Lower leg skin (tissue), 4 donors: ENCODE measurements around the gene DAB2IP. TPM values are rescaled to one million over a fixed set of nuclear protein-coding genes. Genes with fewer than 3 reads are reported as not detected.

Source experiments
- DNase-seq, 2 donors: peaks; one replicate each; pipeline ENCODE4 v3.0.0-alpha.2; 2019; ENCODE audit warnings: low spot score in 2 of 2
- H3K4me3 ChIP-seq: fragments of 200-600 bp; sonication (generic); 2 replicates; pipeline ENCODE4 v1.5.1; 2017; ENCODE audit warnings: mild to moderate bottlenecking, low read depth; ENCODE audit not compliant: poor library complexity, severe bottlenecking
- CTCF ChIP-seq, 3 donors: fragments of 450-650 bp; IDR thresholded peaks; one replicate each; pipeline ENCODE4 v1.5.1; 2016; ENCODE audit warnings: antibody characterized with exemption in 3 of 3, mild to moderate bottlenecking in 3 of 3, moderate library complexity in 2 of 3
- POLR2A ChIP-seq, 2 donors: fragments of 450-650 bp; IDR thresholded peaks; one replicate each; pipeline ENCODE4 v1.6.1; 2016 to 2017; ENCODE audit warnings: antibody characterized with exemption in 2 of 2, mild to moderate bottlenecking in 1 of 2, moderate library complexity in 1 of 2
- WGBS, 2 donors: methylation state at CpG; one replicate each; pipeline ENCODE4 v1.1.5; 2018; 5-methylcytosine and 5-hydroxymethylcytosine counted together
- intact Hi-C: fragments of 100-400 bp; cut with DNase I; formaldehyde crosslinking; loops from one replicate; pipeline ENCODE4 v1.15.0; 2023; ENCODE audit warnings: low total_unique reads
- total RNA-seq, 4 donors: library from RNA; depleted of rRNA; stranded (reverse); fragments of >200 nt; gene quantifications; one replicate each; pipeline ENCODE4 v1.1.0, GENCODE V29; 2016

The DAB2IP gene
- total RNA-seq, 4 donors from 2014 or later = 42.5 to 68.0 (median 57.0) TPM

DNA sequence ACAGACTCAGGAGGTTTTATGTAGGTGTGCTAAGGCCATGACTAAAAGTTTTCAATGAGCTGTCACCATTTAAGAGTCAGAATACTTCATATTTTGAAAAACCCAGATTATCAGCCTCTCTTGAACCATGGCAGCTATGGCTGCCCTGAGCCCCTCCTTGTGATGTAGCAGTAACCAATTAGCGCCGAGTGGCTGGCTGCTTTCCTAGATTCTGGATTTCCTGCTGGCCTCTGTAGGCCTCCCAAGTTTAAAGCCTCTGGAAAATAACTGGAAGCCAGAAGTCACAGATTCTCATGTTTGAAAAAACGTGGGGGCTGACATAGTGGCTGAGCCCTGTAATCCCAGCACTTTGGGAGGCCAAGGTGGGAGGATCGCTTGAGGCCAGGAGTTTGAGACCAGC, 25.5 kb downstream of the DAB2IP start:
- WGBS, 2 donors = 63 to 67% methylated on average over 4 of the region's 4 CpGs
- TF ChIP-seq POLR2A (IDR thresholded peaks at IDR 0.05) = no peak
- TF ChIP-seq CTCF (IDR thresholded peaks at IDR 0.05) = no peak
- no peak for DNase-seq
- no peak overlapping the region for H3K4me3 ChIP-seq
- intact Hi-C loops = no loop called here

DNA sequence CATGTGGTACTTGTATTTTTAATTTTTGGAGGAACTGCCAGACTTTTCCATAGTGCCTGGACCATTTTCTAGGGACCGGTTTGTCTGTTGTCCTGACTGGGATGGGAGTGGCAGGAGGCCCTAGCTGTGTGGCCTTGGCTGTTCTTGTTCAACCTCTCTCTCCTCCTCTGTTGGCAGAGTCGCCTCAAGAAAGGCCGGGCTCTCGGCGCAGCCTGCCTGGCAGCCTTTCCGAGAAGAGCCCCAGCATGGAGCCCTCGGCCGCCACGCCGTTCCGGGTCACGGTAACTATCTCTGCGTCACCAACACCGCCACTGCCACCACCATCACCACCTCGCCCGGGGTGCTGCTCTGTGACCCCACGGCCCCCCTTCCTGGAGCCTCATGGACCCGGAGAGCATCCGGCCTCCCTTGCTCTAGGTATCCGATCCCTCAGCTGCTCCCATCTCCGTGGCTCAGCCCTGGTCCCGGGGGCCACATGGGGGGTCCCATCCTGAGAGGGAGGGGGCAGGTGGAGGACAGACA, 27.1 kb downstream of the DAB2IP start:
- H3K4me3 ChIP-seq = no peak overlapping the region
- intact Hi-C loops = no loop called here
- DNase-seq = no peak
- TF ChIP-seq CTCF (IDR thresholded peaks at IDR 0.05) = no peak
- TF ChIP-seq POLR2A (IDR thresholded peaks at IDR 0.05) = no peak
- 97 to 98% methylated on average over 22 of the region's 22 CpGs for WGBS, 2 donors

GRCh38 chr9:121679901-121680635, 28.6 kb downstream of the DAB2IP start:
- intact Hi-C loops = loop anchor here (5.0 kb wide), 1 partner anchor 128 kb away; no protein-coding TSS in a partner anchor
- no peak for TF ChIP-seq POLR2A (IDR thresholded peaks at IDR 0.05)
- TF ChIP-seq CTCF (IDR thresholded peaks at IDR 0.05) = no peak
- no peak for DNase-seq
- WGBS, 2 donors = 89 to 97% methylated on average over 7 of the region's 7 CpGs
- H3K4me3 ChIP-seq = no peak overlapping the region

- 87 to 94% methylated on average over 7 of the region's 7 CpGs for WGBS, 2 donors
- intact Hi-C loops = loop anchor here (5.0 kb wide), 1 partner anchor 129 kb away; no protein-coding TSS in a partner anchor
- DNase-seq = no peak
- no peak for TF ChIP-seq CTCF (IDR thresholded peaks at IDR 0.05)
- TF ChIP-seq POLR2A (IDR thresholded peaks at IDR 0.05) = no peak
- no peak overlapping the region for H3K4me3 ChIP-seq
Observed at GRCh38 chr9:121681404-121681803, 30.0 kb downstream of the DAB2IP start.

DNA sequence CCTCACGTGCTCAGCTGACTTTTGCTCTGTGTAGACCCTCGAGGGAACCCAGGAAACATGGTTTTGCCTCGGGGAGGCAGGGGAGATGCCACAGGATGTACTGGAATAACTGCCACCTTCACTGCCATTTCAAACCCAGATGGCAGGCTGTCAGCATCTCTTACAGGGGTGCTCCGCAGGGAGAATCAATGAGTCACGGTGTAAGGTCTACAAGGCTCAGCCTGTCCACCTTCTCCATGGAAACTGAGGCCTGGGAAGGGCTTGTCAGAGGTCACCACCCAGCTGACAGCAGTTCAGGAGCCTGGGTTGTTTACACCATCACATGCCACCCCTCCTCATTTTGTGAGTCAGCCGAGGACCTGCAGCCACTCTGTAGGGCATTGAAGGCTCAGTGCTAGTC, 30.8 kb downstream of the DAB2IP start:
- no peak overlapping the region for H3K4me3 ChIP-seq
- DNase-seq = no peak
- WGBS, 2 donors = 67 to 73% methylated on average over 6 of the region's 6 CpGs
- intact Hi-C loops = loop anchor here (5.0 kb wide), 1 partner anchor 130 kb away; no protein-coding TSS in a partner anchor
- TF ChIP-seq POLR2A (IDR thresholded peaks at IDR 0.05) (no peak), CTCF (IDR thresholded peaks at IDR 0.05) (no peak)
